HEK293 (cell line): Measurements from ENCODE around the gene DSCAML1.

Experiments used
- MYNN ChIP-seq: fragments of 450-650 bp; formaldehyde crosslinking; IDR thresholded peaks from 2 replicates; pipeline ENCODE4 v1.5.1; 2016; ENCODE audit warnings: missing biosample characterization, missing genetic modification characterization, borderline replicate concordance
- SP2 ChIP-seq: fragments of 450-650 bp; formaldehyde crosslinking; IDR thresholded peaks from 2 replicates; pipeline ENCODE4 v1.5.1; 2016; ENCODE audit warnings: missing biosample characterization, missing genetic modification characterization
- YY1 ChIP-seq: fragments of 450-650 bp; formaldehyde crosslinking; IDR thresholded peaks from 2 replicates; pipeline ENCODE4 v1.5.1; 2018; ENCODE audit warnings: missing biosample characterization, missing genetic modification characterization
- ZBTB20 ChIP-seq: fragments of 450-650 bp; formaldehyde crosslinking; IDR thresholded peaks from 2 replicates; pipeline ENCODE4 v1.5.1; 2016; ENCODE audit warnings: missing biosample characterization, missing genetic modification characterization
- ZNF24 ChIP-seq: fragments of 450-650 bp; formaldehyde crosslinking; IDR thresholded peaks from 2 replicates; pipeline ENCODE4 v1.5.1; 2016; ENCODE audit warnings: missing biosample characterization, missing genetic modification characterization
- ZNF473 ChIP-seq: fragments of 450-650 bp; formaldehyde crosslinking; IDR thresholded peaks from 2 replicates; pipeline ENCODE4 v1.5.1; 2017; ENCODE audit warnings: missing biosample characterization, missing genetic modification characterization
- ZNF48 ChIP-seq: fragments of 450-650 bp; formaldehyde crosslinking; IDR thresholded peaks from 2 replicates; pipeline ENCODE4 v1.5.1; 2016; ENCODE audit warnings: missing biosample characterization, missing genetic modification characterization
- ZNF548 ChIP-seq: fragments of 450-650 bp; formaldehyde crosslinking; IDR thresholded peaks from 2 replicates; pipeline ENCODE4 v1.5.1; 2016; ENCODE audit warnings: missing biosample characterization, missing genetic modification characterization
- ZNF571 ChIP-seq: fragments of 450-650 bp; formaldehyde crosslinking; IDR thresholded peaks from 2 replicates; pipeline ENCODE4 v1.5.0; 2017; ENCODE audit warnings: missing biosample characterization, missing genetic modification characterization
- TF ChIP-seq, protein P1 (sequence below): fragments of 450-650 bp; formaldehyde crosslinking; IDR thresholded peaks from 2 replicates; pipeline ENCODE4 v1.5.1; 2016; ENCODE audit warnings: missing biosample characterization, missing genetic modification characterization
- TF ChIP-seq, protein P2 (sequence below): fragments of 450-650 bp; formaldehyde crosslinking; IDR thresholded peaks from 2 replicates; pipeline ENCODE4 v1.5.1; 2017; ENCODE audit warnings: missing biosample characterization, mild to moderate bottlenecking, missing genetic modification characterization, moderate library complexity
- TF ChIP-seq, protein P3 (sequence below): fragments of 450-650 bp; formaldehyde crosslinking; IDR thresholded peaks from 2 replicates; pipeline ENCODE4 v1.5.1; 2016; ENCODE audit warnings: missing biosample characterization, missing genetic modification characterization
- TF ChIP-seq, protein P4 (sequence below): fragments of 450-650 bp; formaldehyde crosslinking; IDR thresholded peaks from 2 replicates; pipeline ENCODE4 v1.5.1; 2016; ENCODE audit warnings: missing biosample characterization, missing genetic modification characterization, low read depth

DNA sequence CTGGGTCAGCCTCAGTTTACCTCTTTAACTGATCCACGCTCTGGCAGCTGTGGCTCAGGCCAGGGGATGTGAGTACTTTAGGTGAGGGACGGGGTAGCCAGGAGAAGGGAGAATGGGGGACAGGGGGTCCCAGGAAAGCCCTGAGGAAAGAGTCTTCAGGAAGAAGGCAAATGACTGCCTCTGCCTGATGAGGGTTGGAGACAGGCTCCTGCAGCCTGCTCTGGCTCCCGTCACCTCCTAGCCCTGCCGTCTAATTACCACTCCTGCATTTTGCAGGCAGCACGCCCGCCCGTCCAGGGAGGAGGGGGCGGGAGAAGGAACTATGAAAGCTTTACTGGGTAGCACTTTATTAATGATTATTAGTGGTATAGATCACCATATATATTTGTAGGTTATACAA is 352.8 kb downstream of the DSCAML1 start:
- no peak for TF ChIP-seq MYNN
- TF ChIP-seq, protein P1, sequence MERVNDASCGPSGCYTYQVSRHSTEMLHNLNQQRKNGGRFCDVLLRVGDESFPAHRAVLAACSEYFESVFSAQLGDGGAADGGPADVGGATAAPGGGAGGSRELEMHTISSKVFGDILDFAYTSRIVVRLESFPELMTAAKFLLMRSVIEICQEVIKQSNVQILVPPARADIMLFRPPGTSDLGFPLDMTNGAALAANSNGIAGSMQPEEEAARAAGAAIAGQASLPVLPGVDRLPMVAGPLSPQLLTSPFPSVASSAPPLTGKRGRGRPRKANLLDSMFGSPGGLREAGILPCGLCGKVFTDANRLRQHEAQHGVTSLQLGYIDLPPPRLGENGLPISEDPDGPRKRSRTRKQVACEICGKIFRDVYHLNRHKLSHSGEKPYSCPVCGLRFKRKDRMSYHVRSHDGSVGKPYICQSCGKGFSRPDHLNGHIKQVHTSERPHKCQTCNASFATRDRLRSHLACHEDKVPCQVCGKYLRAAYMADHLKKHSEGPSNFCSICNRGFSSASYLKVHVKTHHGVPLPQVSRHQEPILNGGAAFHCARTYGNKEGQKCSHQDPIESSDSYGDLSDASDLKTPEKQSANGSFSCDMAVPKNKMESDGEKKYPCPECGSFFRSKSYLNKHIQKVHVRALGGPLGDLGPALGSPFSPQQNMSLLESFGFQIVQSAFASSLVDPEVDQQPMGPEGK: no peak
- no peak for TF ChIP-seq ZNF571 (tag by site-specific recombination)
- TF ChIP-seq ZNF548 (tag by site-specific recombination): no peak
- TF ChIP-seq, protein P2, sequence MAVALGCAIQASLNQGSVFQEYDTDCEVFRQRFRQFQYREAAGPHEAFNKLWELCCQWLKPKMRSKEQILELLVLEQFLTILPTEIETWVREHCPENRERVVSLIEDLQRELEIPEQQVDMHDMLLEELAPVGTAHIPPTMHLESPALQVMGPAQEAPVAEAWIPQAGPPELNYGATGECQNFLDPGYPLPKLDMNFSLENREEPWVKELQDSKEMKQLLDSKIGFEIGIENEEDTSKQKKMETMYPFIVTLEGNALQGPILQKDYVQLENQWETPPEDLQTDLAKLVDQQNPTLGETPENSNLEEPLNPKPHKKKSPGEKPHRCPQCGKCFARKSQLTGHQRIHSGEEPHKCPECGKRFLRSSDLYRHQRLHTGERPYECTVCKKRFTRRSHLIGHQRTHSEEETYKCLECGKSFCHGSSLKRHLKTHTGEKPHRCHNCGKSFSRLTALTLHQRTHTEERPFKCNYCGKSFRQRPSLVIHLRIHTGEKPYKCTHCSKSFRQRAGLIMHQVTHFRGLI: no peak
- TF ChIP-seq, protein P3, sequence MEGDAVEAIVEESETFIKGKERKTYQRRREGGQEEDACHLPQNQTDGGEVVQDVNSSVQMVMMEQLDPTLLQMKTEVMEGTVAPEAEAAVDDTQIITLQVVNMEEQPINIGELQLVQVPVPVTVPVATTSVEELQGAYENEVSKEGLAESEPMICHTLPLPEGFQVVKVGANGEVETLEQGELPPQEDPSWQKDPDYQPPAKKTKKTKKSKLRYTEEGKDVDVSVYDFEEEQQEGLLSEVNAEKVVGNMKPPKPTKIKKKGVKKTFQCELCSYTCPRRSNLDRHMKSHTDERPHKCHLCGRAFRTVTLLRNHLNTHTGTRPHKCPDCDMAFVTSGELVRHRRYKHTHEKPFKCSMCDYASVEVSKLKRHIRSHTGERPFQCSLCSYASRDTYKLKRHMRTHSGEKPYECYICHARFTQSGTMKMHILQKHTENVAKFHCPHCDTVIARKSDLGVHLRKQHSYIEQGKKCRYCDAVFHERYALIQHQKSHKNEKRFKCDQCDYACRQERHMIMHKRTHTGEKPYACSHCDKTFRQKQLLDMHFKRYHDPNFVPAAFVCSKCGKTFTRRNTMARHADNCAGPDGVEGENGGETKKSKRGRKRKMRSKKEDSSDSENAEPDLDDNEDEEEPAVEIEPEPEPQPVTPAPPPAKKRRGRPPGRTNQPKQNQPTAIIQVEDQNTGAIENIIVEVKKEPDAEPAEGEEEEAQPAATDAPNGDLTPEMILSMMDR (tag by site-specific recombination): no peak
- no peak for TF ChIP-seq ZNF473 (tag by site-specific recombination)
- TF ChIP-seq YY1 (tag by site-specific recombination): no peak
- no peak for TF ChIP-seq ZNF24
- TF ChIP-seq, protein P4, sequence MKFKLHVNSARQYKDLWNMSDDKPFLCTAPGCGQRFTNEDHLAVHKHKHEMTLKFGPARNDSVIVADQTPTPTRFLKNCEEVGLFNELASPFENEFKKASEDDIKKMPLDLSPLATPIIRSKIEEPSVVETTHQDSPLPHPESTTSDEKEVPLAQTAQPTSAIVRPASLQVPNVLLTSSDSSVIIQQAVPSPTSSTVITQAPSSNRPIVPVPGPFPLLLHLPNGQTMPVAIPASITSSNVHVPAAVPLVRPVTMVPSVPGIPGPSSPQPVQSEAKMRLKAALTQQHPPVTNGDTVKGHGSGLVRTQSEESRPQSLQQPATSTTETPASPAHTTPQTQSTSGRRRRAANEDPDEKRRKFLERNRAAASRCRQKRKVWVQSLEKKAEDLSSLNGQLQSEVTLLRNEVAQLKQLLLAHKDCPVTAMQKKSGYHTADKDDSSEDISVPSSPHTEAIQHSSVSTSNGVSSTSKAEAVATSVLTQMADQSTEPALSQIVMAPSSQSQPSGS (tag by site-specific recombination): no peak
- TF ChIP-seq ZNF48 (tag by site-specific recombination): no peak
- TF ChIP-seq SP2 (tag by site-specific recombination): no peak
- no peak for TF ChIP-seq ZBTB20
